HL-60/S4 (cell line): ENCODE results near the gene KRTAP5-3.

ENCODE experiments used
- in situ Hi-C: fragments of 300-500 bp; cut with MboI; formaldehyde crosslinking; loops from 2 replicates; pipeline ENCODE4 v1.14.3; 2022; ENCODE audit warnings: low sequenced_read_pairs

Gene KRTAP5-3

GRCh38 chr11:1643146-1643690 lies 35.0 kb upstream of the KRTAP5-3 start:
- in situ Hi-C loops, result no loop called here

GRCh38 chr11:1642288-1643145 lies 34.3 kb upstream of the KRTAP5-3 start:
- in situ Hi-C loops, result no loop called here

- in situ Hi-C loops, result no loop called here
Measured at GRCh38 chr11:1641096-1641495, 32.8 kb upstream of the KRTAP5-3 start.

- in situ Hi-C loops, result no loop called here
Measured at GRCh38 chr11:1640076-1640946, 32.0 kb upstream of the KRTAP5-3 start.

- in situ Hi-C loops, result no loop called here
Measured at GRCh38 chr11:1639666-1640065, 31.4 kb upstream of the KRTAP5-3 start.

GRCh38 chr11:1639102-1639620 lies 30.9 kb upstream of the KRTAP5-3 start:
- in situ Hi-C loops, result no loop called here

- in situ Hi-C loops, result no loop called here
Measured at GRCh38 chr11:1638344-1638743, 30.1 kb upstream of the KRTAP5-3 start.

GRCh38 chr11:1637628-1638027 lies 29.4 kb upstream of the KRTAP5-3 start:
- in situ Hi-C loops, result no loop called here

- in situ Hi-C loops, result no loop called here
Measured at GRCh38 chr11:1636291-1636950, 28.2 kb upstream of the KRTAP5-3 start.

GRCh38 chr11:1633864-1634263 lies 25.6 kb upstream of the KRTAP5-3 start:
- in situ Hi-C loops, result no loop called here

GRCh38 chr11:1632053-1632714 lies 23.9 kb upstream of the KRTAP5-3 start:
- in situ Hi-C loops, result no loop called here

GRCh38 chr11:1631066-1631568 lies 22.9 kb upstream of the KRTAP5-3 start:
- in situ Hi-C loops, result no loop called here

- in situ Hi-C loops, result no loop called here
Measured at GRCh38 chr11:1630271-1630670, 22.0 kb upstream of the KRTAP5-3 start.

- in situ Hi-C loops, result no loop called here
Measured at GRCh38 chr11:1629326-1630185, 21.3 kb upstream of the KRTAP5-3 start, which contains the start of gene KRTAP5-5. KRTAP5-5 (plus strand) TSS chr11:1629775; CDS start chr11:1629841, 66 bp downstream.

GRCh38 chr11:1628506-1629325 lies 20.5 kb upstream of the KRTAP5-3 start:
- in situ Hi-C loops, result no loop called here

- in situ Hi-C loops, result no loop called here
Measured at GRCh38 chr11:1625541-1625940, 17.3 kb upstream of the KRTAP5-3 start.

GRCh38 chr11:1624621-1625020 lies 16.4 kb upstream of the KRTAP5-3 start:
- in situ Hi-C loops, result no loop called here

- in situ Hi-C loops, result no loop called here
Measured at GRCh38 chr11:1623716-1624115, 15.5 kb upstream of the KRTAP5-3 start.
